Activated T-cell treated with anti-CD3 and anti-CD28 coated beads for 4 hours (primary cell): ENCODE data around the gene LIPC.

ENCODE experiments used
- DNase-seq: peaks from one replicate; pipeline ENCODE4 v3.0.0-alpha.2; 2020

Gene LIPC

GRCh38 chr15:58559904-58560588 lies 128.3 kb downstream of the LIPC start:
- no peak for DNase-seq

- DNase-seq: no peak
These were observed 129.5 kb downstream of the LIPC start for GRCh38 chr15:58561321-58561720.

GRCh38 chr15:58562135-58562534 lies 130.3 kb downstream of the LIPC start:
- DNase-seq: no peak

- DNase-seq: no peak
These were observed 133.2 kb downstream of the LIPC start for GRCh38 chr15:58564981-58565380.

- DNase-seq: no peak
These were observed 133.8 kb downstream of the LIPC start for GRCh38 chr15:58565619-58566018.

GRCh38 chr15:58566029-58566428 lies 134.2 kb downstream of the LIPC start:
- no peak for DNase-seq

GRCh38 chr15:58568157-58568571 lies 136.4 kb downstream of the LIPC start:
- DNase-seq: no peak

GRCh38 chr15:58569455-58569854 lies 137.7 kb downstream of the LIPC start:
- DNase-seq: no peak

GRCh38 chr15:58571491-58571890 lies 139.7 kb downstream of the LIPC start:
- no peak for DNase-seq

GRCh38 chr15:58572521-58572920 lies 140.7 kb downstream of the LIPC start:
- DNase-seq: no peak

- no peak for DNase-seq
These were observed 141.5 kb downstream of the LIPC start for GRCh38 chr15:58573270-58573669.

GRCh38 chr15:58574631-58575030 lies 142.8 kb downstream of the LIPC start:
- no peak for DNase-seq

- no peak for DNase-seq
These were observed 143.4 kb downstream of the LIPC start for GRCh38 chr15:58575045-58575786.

GRCh38 chr15:58576657-58577056 lies 144.9 kb downstream of the LIPC start:
- no peak for DNase-seq

GRCh38 chr15:58582160-58582559 lies 150.4 kb downstream of the LIPC start:
- DNase-seq: no peak

GRCh38 chr15:58583171-58583908 lies 151.5 kb downstream of the LIPC start:
- DNase-seq: no peak

- no peak for DNase-seq
These were observed 153.1 kb downstream of the LIPC start for GRCh38 chr15:58584789-58585461.

GRCh38 chr15:58585693-58586443 lies 154.1 kb downstream of the LIPC start:
- DNase-seq: no peak

GRCh38 chr15:58587486-58587885 lies 155.7 kb downstream of the LIPC start:
- DNase-seq: no peak

- DNase-seq: no peak
These were observed 156.3 kb downstream of the LIPC start for GRCh38 chr15:58588096-58588495.

GRCh38 chr15:58589047-58589446 lies 157.3 kb downstream of the LIPC start:
- no peak for DNase-seq

GRCh38 chr15:58590236-58590635 lies 158.4 kb downstream of the LIPC start:
- DNase-seq: no peak

- DNase-seq: no peak
These were observed 159.1 kb downstream of the LIPC start for GRCh38 chr15:58590926-58591325.
